Thoracic aorta (tissue), 2 donors: ENCODE measurements around the gene PACS1. TPM values are rescaled to one million over a fixed set of nuclear protein-coding genes. Genes with fewer than 3 reads are reported as not detected.

Experiments
- ATAC-seq: fragments of 150-250 bp; one replicate; pipeline ENCODE4 v1.8.0; 2017; ENCODE audit warnings: low read depth; ENCODE audit not compliant: insufficient number of reproducible peaks, low FRiP score
- DNase-seq: peaks from one replicate; pipeline ENCODE4 v3.0.0-alpha.2; 2020; ENCODE audit warnings: low spot score
- H3K27ac ChIP-seq, 2 donors: fragments of 200-600 bp; sonication (generic); 1 replicate in 1 of 2; 2 replicates in 1 of 2; pipeline ENCODE4 v1.5.1; 2016; ENCODE audit warnings: mild to moderate bottlenecking in 2 of 2, moderate library complexity in 2 of 2
- H3K27me3 ChIP-seq: fragments of 200-600 bp; sonication (generic); replicated peaks from 2 replicates; pipeline ENCODE4 v1.6.0; 2016; ENCODE audit warnings: mild to moderate bottlenecking; ENCODE audit not compliant: insufficient read depth
- H3K36me3 ChIP-seq: fragments of 200-600 bp; sonication (generic); one replicate; pipeline ENCODE4 v1.5.1; 2016
- H3K4me1 ChIP-seq, 2 donors: fragments of 200-600 bp; sonication (generic); 1 replicate in 1 of 2; 2 replicates in 1 of 2; pipeline versions ENCODE4 v1.5.1 to v1.6.0; 2016; ENCODE audit warnings: low read depth in 2 of 2, mild to moderate bottlenecking in 1 of 2; ENCODE audit not compliant: control insufficient read depth in 1 of 2
- H3K4me3 ChIP-seq: fragments of 200-600 bp; sonication (generic); 2 replicates; pipeline ENCODE4 v1.5.1; 2016; ENCODE audit warnings: mild to moderate bottlenecking
- H3K9me3 ChIP-seq: fragments of 200-600 bp; sonication (generic); 2 replicates; pipeline ENCODE4 v1.5.1; 2016
- CTCF ChIP-seq: fragments of 200-600 bp; sonication (generic); IDR thresholded peaks from one replicate; pipeline ENCODE4 v1.5.1; 2019; ENCODE audit warnings: antibody characterized with exemption
- total RNA-seq, 2 donors: library from RNA; depleted of rRNA; stranded (reverse); fragments of >200 nt; gene quantifications; one replicate each; pipeline versions ENCODE4 v1.1.0 to v1.2.3, GENCODE V29; 2016

PACS1 gene
- total RNA-seq, 2 donors from 2014 or later, result 82.9 to 112 TPM

GRCh38 chr11:66190786-66191185, 120.7 kb downstream of the PACS1 start:
- no peaks in the 10 kb centered on the region for H3K27me3 ChIP-seq
- no peak for TF ChIP-seq CTCF
- DNase-seq (no peak), ATAC-seq (no peak)
- peaks cover 6 to 9% of the 10 kb centered on the region in 2 donors for H3K4me1 ChIP-seq
- no peak overlapping the region for H3K4me3 ChIP-seq
- H3K27ac ChIP-seq, result no peak overlapping the region
- H3K9me3 ChIP-seq, result no peaks in the 10 kb centered on the region
- peaks cover 14% of the 10 kb centered on the region for H3K36me3 ChIP-seq

- no peak for ATAC-seq
- peaks cover 6 to 9% of the 10 kb centered on the region in 2 donors for H3K4me1 ChIP-seq
- no peak for DNase-seq
- no peaks in the 10 kb centered on the region for H3K9me3 ChIP-seq
- H3K4me3 ChIP-seq, result no peak overlapping the region
- no peak for TF ChIP-seq CTCF
- H3K27me3 ChIP-seq, result no peaks in the 10 kb centered on the region
- peaks cover 14% of the 10 kb centered on the region for H3K36me3 ChIP-seq
- peak overlapping the region in 1 of 2 donors; percentile 43 for H3K27ac ChIP-seq
These were observed 122.2 kb downstream of the PACS1 start for GRCh38 chr11:66192181-66192863.

- peaks cover 14% of the 10 kb centered on the region for H3K36me3 ChIP-seq
- TF ChIP-seq CTCF, result no peak
- no peak for ATAC-seq
These were observed 124.3 kb downstream of the PACS1 start for GRCh38 chr11:66194391-66194790.

GRCh38 chr11:66195867-66196266, 125.8 kb downstream of the PACS1 start:
- DNase-seq (no peak), ATAC-seq (no peak)
- Histone ChIP-seq H3K4me1 (peaks cover 6 to 9% of the 10 kb centered on the region in 2 donors), H3K27ac (no peak overlapping the region), H3K27me3 (no peaks in the 10 kb centered on the region), H3K36me3 (peaks cover 14% of the 10 kb centered on the region), H3K4me3 (no peak overlapping the region), H3K9me3 (no peaks in the 10 kb centered on the region)
- TF ChIP-seq CTCF, result no peak

More at GRCh38 chr11:66194391-66194790, 124.3 kb downstream of the PACS1 start:
- H3K9me3 ChIP-seq, result no peaks in the 10 kb centered on the region
- DNase-seq, result no peak
- H3K4me3 ChIP-seq, result no peak overlapping the region
- no peaks in the 10 kb centered on the region for H3K27me3 ChIP-seq
- no peak overlapping the region for H3K27ac ChIP-seq
- peaks cover 6 to 9% of the 10 kb centered on the region in 2 donors for H3K4me1 ChIP-seq

GRCh38 chr11:66203847-66204246, 133.8 kb downstream of the PACS1 start:
- no peak overlapping the region for H3K4me3 ChIP-seq
- H3K36me3 ChIP-seq, result no peaks in the 10 kb centered on the region
- no peak for TF ChIP-seq CTCF
- ATAC-seq (no peak), DNase-seq (no peak)
- no peaks in the 10 kb centered on the region for H3K27me3 ChIP-seq
- no peaks in the 10 kb centered on the region for H3K4me1 ChIP-seq
- H3K27ac ChIP-seq, result no peak overlapping the region
- no peaks in the 10 kb centered on the region for H3K9me3 ChIP-seq
